Stimulated activated CD8-positive, alpha-beta memory T cell treated with anti-CD3 and anti-CD28 coated beads, Interleukin-15, amount 100 ng/mL, for 48 hours (primary cell): ENCODE data around the gene SLC16A10.
"Not testable (repeated sequence)": the region's sequence is repeated elsewhere in the genome, so short reads cannot be mapped to it uniquely, and the experiment has no call there.

Source experiments
- DNase-seq, 2 donors: peaks; one replicate each; pipeline ENCODE4 v3.0.0-alpha.2; 2020; ENCODE audit warnings: low read depth in 2 of 2

SLC16A10 gene

GRCh38 chr6:111184827-111185532 lies 97.7 kb downstream of the SLC16A10 start:
- no peak for DNase-seq

- DNase-seq = no peak
These were observed 98.7 kb downstream of the SLC16A10 start for GRCh38 chr6:111185954-111186353.

- DNase-seq = no peak
These were observed 100.6 kb downstream of the SLC16A10 start for GRCh38 chr6:111187874-111188273.

GRCh38 chr6:111189666-111190210 lies 102.4 kb downstream of the SLC16A10 start:
- not testable (repeated sequence) for DNase-seq

- DNase-seq = no peak
These were observed 103.3 kb downstream of the SLC16A10 start for GRCh38 chr6:111190637-111191036.

GRCh38 chr6:111191136-111191535 lies 103.8 kb downstream of the SLC16A10 start:
- DNase-seq = not testable (repeated sequence)

GRCh38 chr6:111192911-111193555 lies 105.7 kb downstream of the SLC16A10 start:
- DNase-seq = no peak

- no peak for DNase-seq
These were observed 108.4 kb downstream of the SLC16A10 start for GRCh38 chr6:111195656-111196055.

- no peak for DNase-seq
These were observed 111.5 kb downstream of the SLC16A10 start for GRCh38 chr6:111198841-111199240.

- no peak for DNase-seq
These were observed 112.6 kb downstream of the SLC16A10 start for GRCh38 chr6:111199935-111200334.

GRCh38 chr6:111200350-111201243 lies 113.3 kb downstream of the SLC16A10 start:
- no peak for DNase-seq

GRCh38 chr6:111201244-111201554 lies 113.9 kb downstream of the SLC16A10 start:
- no peak for DNase-seq

- DNase-seq = no peak
These were observed 114.5 kb downstream of the SLC16A10 start for GRCh38 chr6:111201764-111202163.

- not testable (repeated sequence) for DNase-seq
These were observed 116.2 kb downstream of the SLC16A10 start for GRCh38 chr6:111203539-111203938.

GRCh38 chr6:111204305-111204704 lies 117.0 kb downstream of the SLC16A10 start:
- DNase-seq = no peak

GRCh38 chr6:111204881-111205280 lies 117.6 kb downstream of the SLC16A10 start:
- no peak for DNase-seq

GRCh38 chr6:111205502-111205901 lies 118.2 kb downstream of the SLC16A10 start:
- no peak for DNase-seq

GRCh38 chr6:111207141-111207858 lies 120.0 kb downstream of the SLC16A10 start:
- no peak for DNase-seq

- no peak for DNase-seq
These were observed 121.6 kb downstream of the SLC16A10 start for GRCh38 chr6:111208933-111209332.

- DNase-seq = no peak
These were observed 123.0 kb downstream of the SLC16A10 start for GRCh38 chr6:111210194-111210728.

- no peak for DNase-seq
These were observed 124.2 kb downstream of the SLC16A10 start for GRCh38 chr6:111211411-111212030.
